Panc1 (cell line): ENCODE results near the gene SMARCD2. TPM values are rescaled to one million over a fixed set of nuclear protein-coding genes. Genes with fewer than 3 reads are reported as not detected.

ENCODE experiments used
- ATAC-seq: fragments of 200-7000 bp; cut with Tn5 transposase; 2 replicates; pipeline ENCODE4 v1.9.1; 2020; ENCODE audit warnings: mild to moderate bottlenecking, moderate library complexity
- BruUV-seq: library from RNA; stranded (reverse); fragments of 400-500 nt; replicated peaks from 2 replicates; lab custom pipeline; 2021; lab: Mats Ljungman, UMichigan
- CTCF ChIA-PET: fragments of 300-600 bp; sonication (Branson Sonifier 250); formaldehyde crosslinking; loops from one replicate; lab custom pipeline; 2022; ENCODE audit warnings: antibody characterized with exemption; lab: Charles Lee
- POLR2A ChIA-PET: fragments of 300-600 bp; sonication (Branson Sonifier 250); formaldehyde crosslinking; loops from one replicate; lab custom pipeline; 2022; ENCODE audit warnings: antibody characterized with exemption; lab: Charles Lee
- DNase-seq: peaks from one replicate; pipeline ENCODE4 v3.0.0-alpha.2; 2010; ENCODE audit warnings: low read depth, low spot score
- H3K27ac ChIP-seq: 2 replicates; pipeline ENCODE4 v1.5.1; 2011; ENCODE audit warnings: mild to moderate bottlenecking, low read length, inconsistent platforms
- H3K27me3 ChIP-seq: fragments of 200-500 bp; sonication (Bioruptor generic); 2 replicates; pipeline ENCODE4 v1.6.0; 2014; ENCODE audit warnings: low read length, inconsistent platforms; ENCODE audit not compliant: control insufficient read depth, insufficient read depth
- H3K36me3 ChIP-seq: fragments of 200-500 bp; sonication (Bioruptor generic); 2 replicates; pipeline ENCODE4 v1.5.1; 2014; ENCODE audit warnings: inconsistent platforms, mild to moderate bottlenecking, low read length, moderate library complexity; ENCODE audit not compliant: control insufficient read depth, insufficient read depth
- H3K4me1 ChIP-seq: 2 replicates; pipeline ENCODE4 v1.5.1; 2011; ENCODE audit warnings: inconsistent platforms, mild to moderate bottlenecking, low read length, moderate library complexity; ENCODE audit not compliant: control insufficient read depth, insufficient read depth
- H3K4me3 ChIP-seq, 2 experiments: 2 replicates each; pipeline ENCODE4 v1.5.1; 2011 to 2012; ENCODE audit warnings: low read depth in 2 of 2, low read length in 2 of 2, mild to moderate bottlenecking in 2 of 2, inconsistent platforms in 1 of 2, moderate library complexity in 1 of 2
- H3K9me3 ChIP-seq: fragments of 200-500 bp; sonication (Bioruptor generic); 2 replicates; pipeline ENCODE4 v1.5.1; 2014; ENCODE audit warnings: low read depth, mild to moderate bottlenecking, inconsistent platforms, low read length, moderate library complexity; ENCODE audit not compliant: control insufficient read depth, insufficient read depth
- POLR2AphosphoS5 ChIP-seq: IDR thresholded peaks from 2 replicates; pipeline ENCODE4 v1.6.1; 2012; ENCODE audit warnings: mild to moderate bottlenecking, low read depth, low read length, moderate library complexity
- SIN3A ChIP-seq: IDR thresholded peaks from 2 replicates; pipeline ENCODE4 v1.6.1; 2012; ENCODE audit warnings: low read depth, mild to moderate bottlenecking, low read length, moderate library complexity, borderline replicate concordance; ENCODE audit not compliant: insufficient read depth
- TCF7L2 ChIP-seq: IDR thresholded peaks from 2 replicates; pipeline ENCODE4 v1.6.1; 2011; ENCODE audit warnings: mild to moderate bottlenecking, low read depth, low read length, inconsistent platforms
- in situ Hi-C: cut with HindIII; loops from 2 replicates; pipeline ENCODE4 v1.10.0; 2016; ENCODE audit warnings: low sequenced_read_pairs, low pct_unique_long_range_greater_than_20kb
- intact Hi-C: fragments of 100-400 bp; cut with micrococcal nuclease; formaldehyde crosslinking; loops from one replicate; pipeline ENCODE4 v1.10.0; 2022; ENCODE audit not compliant: unreplicated experiment
- total RNA-seq: library from RNA; stranded (reverse); gene quantifications from one replicate; pipeline ENCODE4 v1.2.1, GENCODE V29; 2021; ENCODE audit not compliant: unreplicated experiment
- TF ChIP-seq, protein P1 (sequence below), 2 experiments: IDR thresholded peaks; 2 replicates each; pipeline ENCODE4 v1.6.1; 2011 to 2012; ENCODE audit warnings: low read depth in 2 of 2, control low read depth in 1 of 2, low read length in 1 of 2, mild to moderate bottlenecking in 1 of 2, moderate library complexity in 1 of 2; ENCODE audit not compliant: insufficient read depth in 1 of 2
- TF ChIP-seq, protein P2 (sequence below): fragments of 450-650 bp; IDR thresholded peaks from 2 replicates; pipeline ENCODE4 v1.5.1; 2017; ENCODE audit warnings: mild to moderate bottlenecking

Gene SMARCD2
- total RNA-seq, 1 experiment from 2014 or later: 59.4 TPM

DNA sequence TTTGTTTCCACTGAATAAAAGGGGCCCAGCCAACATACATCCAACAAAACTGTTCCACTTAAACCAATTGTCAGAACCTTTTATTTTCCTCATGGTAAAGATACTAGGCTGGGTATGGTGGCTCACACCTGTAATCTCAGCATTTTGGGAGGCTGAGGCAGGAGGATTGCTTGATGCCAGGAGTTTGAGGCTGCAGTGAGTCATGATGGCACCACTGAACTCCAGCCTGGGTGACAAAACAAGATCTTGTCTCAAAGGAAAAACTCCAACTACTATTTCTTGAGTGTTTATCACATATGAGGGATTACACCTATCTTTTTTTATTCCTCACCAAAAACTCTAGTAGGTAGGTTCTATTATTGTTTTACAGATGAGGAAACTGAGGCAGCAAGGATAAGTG, 19.9 kb downstream of the SMARCD2 start:
- Histone ChIP-seq H3K36me3 (peaks cover 35% of the 10 kb centered on the region), H3K27ac (no peak overlapping the region), H3K4me3 (no peak overlapping the region), H3K9me3 (no peaks in the 10 kb centered on the region), H3K27me3 (no peaks in the 10 kb centered on the region), H3K4me1 (peaks cover 5% of the 10 kb centered on the region; the same call in 1 of the 2 replicates)
- no peak for DNase-seq
- no peak for ATAC-seq
- POLR2A ChIA-PET: no interaction called here
- in situ Hi-C loops (no loop called here), intact Hi-C loops (no loop called here)
- no TSS peak for BruUV-seq
- CTCF ChIA-PET: no interaction called here
- TF ChIP-seq TCF7L2 (no peak), POLR2AphosphoS5 (no peak), SIN3A (no peak)
- TF ChIP-seq, protein P1, sequence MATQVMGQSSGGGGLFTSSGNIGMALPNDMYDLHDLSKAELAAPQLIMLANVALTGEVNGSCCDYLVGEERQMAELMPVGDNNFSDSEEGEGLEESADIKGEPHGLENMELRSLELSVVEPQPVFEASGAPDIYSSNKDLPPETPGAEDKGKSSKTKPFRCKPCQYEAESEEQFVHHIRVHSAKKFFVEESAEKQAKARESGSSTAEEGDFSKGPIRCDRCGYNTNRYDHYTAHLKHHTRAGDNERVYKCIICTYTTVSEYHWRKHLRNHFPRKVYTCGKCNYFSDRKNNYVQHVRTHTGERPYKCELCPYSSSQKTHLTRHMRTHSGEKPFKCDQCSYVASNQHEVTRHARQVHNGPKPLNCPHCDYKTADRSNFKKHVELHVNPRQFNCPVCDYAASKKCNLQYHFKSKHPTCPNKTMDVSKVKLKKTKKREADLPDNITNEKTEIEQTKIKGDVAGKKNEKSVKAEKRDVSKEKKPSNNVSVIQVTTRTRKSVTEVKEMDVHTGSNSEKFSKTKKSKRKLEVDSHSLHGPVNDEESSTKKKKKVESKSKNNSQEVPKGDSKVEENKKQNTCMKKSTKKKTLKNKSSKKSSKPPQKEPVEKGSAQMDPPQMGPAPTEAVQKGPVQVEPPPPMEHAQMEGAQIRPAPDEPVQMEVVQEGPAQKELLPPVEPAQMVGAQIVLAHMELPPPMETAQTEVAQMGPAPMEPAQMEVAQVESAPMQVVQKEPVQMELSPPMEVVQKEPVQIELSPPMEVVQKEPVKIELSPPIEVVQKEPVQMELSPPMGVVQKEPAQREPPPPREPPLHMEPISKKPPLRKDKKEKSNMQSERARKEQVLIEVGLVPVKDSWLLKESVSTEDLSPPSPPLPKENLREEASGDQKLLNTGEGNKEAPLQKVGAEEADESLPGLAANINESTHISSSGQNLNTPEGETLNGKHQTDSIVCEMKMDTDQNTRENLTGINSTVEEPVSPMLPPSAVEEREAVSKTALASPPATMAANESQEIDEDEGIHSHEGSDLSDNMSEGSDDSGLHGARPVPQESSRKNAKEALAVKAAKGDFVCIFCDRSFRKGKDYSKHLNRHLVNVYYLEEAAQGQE (IDR thresholded peaks at IDR 0.05; ENCODE audit: insufficient read depth in 1 of 2, low read depth in 2 of 2, low read length in 1 of 2): no peak
- TF ChIP-seq, protein P2, sequence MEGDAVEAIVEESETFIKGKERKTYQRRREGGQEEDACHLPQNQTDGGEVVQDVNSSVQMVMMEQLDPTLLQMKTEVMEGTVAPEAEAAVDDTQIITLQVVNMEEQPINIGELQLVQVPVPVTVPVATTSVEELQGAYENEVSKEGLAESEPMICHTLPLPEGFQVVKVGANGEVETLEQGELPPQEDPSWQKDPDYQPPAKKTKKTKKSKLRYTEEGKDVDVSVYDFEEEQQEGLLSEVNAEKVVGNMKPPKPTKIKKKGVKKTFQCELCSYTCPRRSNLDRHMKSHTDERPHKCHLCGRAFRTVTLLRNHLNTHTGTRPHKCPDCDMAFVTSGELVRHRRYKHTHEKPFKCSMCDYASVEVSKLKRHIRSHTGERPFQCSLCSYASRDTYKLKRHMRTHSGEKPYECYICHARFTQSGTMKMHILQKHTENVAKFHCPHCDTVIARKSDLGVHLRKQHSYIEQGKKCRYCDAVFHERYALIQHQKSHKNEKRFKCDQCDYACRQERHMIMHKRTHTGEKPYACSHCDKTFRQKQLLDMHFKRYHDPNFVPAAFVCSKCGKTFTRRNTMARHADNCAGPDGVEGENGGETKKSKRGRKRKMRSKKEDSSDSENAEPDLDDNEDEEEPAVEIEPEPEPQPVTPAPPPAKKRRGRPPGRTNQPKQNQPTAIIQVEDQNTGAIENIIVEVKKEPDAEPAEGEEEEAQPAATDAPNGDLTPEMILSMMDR: no peak

DNA sequence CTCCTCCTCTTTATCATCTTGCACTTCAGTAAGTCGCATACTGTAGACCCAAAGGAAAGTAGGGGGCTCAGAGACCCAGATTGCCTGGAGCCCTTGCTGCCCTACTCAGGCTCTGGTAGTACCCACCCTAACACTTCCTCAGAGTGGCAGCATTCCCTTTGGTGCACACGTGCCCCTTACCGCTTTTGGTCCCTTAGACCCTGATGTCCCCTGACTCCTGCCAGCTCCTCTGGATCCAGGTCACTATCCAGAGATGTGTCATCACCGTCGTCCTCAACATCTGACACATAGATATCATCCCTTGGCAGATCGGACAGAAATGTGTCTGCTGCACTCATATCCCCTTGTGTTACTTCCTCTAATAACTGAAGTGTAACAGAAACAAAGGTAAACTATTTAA, 20.7 kb downstream of the SMARCD2 start:
- H3K36me3 ChIP-seq: peaks cover 40% of the 10 kb centered on the region
- H3K4me1 ChIP-seq: peaks cover 5% of the 10 kb centered on the region; the same call in 1 of the 2 replicates
- H3K4me3 ChIP-seq: no peak overlapping the region
- POLR2A ChIA-PET: no interaction called here
- H3K27me3 ChIP-seq: no peaks in the 10 kb centered on the region
- BruUV-seq: no TSS peak
- CTCF ChIA-PET: no interaction called here
- ATAC-seq (no peak), DNase-seq (no peak)
- H3K27ac ChIP-seq: no peak overlapping the region
- intact Hi-C loops (no loop called here), in situ Hi-C loops (no loop called here)
- no peaks in the 10 kb centered on the region for H3K9me3 ChIP-seq
- TF ChIP-seq TCF7L2: no peak
- TF ChIP-seq, protein P2: no peak
- TF ChIP-seq, protein P1 (IDR thresholded peaks at IDR 0.05; ENCODE audit: insufficient read depth in 1 of 2, low read depth in 2 of 2, low read length in 1 of 2): no peak
